HCEC 1CT (cell line): ENCODE measurements around the gene INSYN1.

Experiments used
- DNase-seq: peaks from one replicate; pipeline ENCODE4 v3.0.0-alpha.2; 2017

The INSYN1 gene

DNA sequence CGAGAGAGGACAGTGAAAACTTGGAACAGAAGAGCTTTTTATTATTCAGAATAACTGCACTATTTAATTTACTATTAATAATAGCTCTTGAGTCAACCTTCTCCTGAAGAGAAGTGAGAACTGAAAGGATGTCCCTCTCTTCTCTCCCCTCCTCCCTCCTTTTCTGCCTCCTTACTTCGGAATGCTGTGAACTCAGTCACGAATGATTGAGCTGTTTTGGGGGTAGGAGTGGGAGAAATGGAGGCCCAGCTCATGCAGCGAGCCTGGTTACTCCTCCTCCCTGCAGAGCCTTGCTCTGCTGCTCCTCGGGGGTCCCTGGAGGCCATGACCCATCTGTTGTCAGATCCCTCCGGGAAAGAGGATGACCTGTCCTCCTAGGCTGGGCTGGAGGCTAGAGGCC, 20.3 kb upstream of the INSYN1 start:
- DNase-seq, result no peak

DNA sequence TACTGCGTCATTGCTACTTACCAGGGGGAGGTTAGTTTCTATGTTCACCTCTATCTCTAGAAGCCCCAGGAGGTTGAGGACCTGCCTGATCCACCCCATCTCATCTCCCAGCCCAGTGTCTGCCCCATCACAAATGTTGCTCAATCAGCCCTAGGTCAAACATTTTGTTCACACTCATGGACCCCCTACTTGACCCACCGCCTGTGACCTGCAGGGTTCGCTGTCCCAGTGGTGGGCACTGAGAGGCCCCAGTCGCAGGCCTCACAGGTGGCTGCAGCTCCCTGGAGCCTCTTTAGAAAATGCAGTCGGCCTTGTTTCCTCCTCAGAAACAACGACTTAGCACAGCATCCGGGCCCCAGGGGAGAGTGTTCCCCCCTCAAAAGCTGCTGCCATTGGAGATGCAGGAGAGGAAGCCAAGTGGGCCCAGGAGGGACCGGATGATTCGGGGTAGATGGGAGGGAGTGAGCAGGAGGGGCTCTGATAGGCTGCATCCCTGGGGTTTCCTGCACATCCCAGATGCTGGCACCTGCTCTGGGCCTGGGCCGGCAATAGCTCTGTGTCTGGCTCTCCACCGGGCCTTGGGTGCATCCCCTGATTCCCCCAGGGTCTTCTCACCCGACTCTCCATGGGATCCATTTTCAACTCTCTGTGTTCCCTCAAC, 18.4 kb upstream of the INSYN1 start:
- no peak for DNase-seq

DNA sequence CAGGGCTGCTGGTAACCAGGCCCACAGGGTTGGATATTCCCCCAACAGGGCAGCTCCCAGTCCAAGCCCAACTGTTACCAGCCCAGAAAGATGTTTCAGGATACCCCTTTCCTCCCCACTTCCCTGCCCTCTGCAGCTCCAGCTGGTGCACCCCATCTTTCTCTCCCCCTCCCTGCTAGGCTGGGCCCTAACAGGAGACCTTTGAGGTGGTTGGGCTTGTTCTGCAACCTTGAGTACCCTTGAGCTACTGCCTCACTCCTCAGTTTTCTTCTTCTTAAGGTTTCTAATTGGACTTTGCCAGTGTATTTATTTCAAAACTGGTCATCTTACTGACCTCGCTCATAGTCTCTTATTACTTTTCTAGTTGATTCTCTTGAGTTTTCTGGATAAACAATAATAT, 16.9 kb upstream of the INSYN1 start:
- DNase-seq, result no peak

DNA sequence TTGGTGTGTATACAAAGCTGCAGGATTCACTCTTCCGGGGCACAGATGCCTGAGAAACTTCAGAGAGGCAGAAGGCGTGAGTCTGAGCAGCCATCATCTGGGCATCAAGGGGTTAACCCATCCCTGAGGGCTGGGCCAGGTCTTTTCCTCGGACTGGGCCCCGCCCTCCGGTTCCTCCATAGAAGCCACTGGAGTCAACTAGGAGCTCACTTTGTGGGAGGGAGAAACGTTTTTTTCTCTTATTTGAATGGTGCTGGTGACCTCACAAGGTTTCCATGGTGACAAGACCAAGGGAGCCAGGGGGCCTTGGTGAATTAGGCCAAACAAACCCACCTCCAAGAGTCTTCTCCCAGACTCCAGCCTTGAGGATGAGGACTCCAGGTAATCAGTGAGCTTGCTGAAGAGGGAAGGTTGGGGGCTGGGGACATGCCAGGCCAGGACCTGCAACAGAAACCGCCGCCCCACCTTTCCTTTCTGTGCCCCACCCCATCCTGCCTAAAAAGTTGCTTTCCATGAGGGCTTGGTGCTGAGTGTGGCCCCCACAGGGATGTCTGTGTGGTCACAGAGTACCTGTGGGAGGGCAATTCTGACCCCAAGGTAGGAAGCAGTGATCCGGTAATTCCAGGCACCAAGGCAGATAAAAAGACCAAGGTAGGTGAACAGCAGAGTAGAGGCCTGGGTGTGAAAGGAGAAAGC, 14.8 kb upstream of the INSYN1 start:
- DNase-seq, result no peak

DNA sequence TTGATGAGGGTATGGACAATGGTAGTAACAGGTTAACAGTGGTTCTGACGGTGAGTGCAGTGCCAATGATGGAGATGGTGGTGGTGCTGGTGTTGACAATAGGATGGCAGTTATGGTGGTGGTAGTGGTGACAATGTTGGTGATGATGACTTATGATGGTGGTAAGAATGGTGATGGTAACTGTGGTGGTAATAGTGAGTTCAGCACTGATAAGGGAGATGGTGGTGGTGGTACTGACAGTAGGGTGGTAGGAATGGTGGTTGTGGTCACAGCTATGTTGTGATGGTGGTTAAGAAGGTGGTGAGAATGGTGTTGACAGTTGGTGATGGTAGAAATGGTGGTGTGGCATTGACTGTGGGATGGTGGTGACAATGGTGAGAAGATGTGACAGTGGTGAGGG, 13.4 kb upstream of the INSYN1 start:
- no peak for DNase-seq

DNA sequence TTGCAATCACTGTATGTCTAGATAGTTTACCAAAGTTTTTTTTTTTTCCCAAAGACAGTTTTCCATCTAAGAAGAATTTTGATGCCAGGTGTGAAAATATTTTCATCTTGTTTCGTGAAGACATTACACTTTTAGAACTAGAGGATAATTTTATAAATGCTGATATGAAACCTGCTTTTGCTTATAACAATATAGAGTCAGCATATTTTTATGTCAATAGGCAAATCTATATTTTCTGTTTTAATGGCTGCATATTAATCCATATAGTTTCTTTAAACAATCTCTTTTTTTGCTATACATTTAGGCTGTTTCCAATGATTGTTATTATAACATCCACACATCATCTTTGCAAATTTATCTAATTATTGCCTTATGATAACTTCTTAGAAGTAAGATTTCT, 12.6 kb upstream of the INSYN1 start:
- DNase-seq, result no peak

DNA sequence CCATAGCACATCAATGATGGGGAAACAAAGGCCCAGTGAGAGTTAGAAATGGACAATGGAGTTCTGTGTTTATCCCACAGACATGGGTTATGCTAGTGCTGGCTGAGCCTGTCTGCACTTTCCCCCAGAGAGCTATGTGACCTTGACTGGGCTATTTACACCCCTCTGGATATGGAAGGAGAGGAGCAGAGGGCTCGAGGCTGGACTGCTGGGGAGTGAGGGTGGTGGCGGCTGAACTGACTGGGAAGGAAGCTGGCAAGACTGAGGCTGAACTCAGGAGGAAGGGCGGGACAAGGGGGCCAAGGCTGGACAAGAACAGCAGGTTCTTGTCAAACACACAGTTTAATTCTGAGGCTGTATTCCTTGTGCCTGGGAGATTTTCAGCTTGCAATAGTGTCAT, 10.8 kb upstream of the INSYN1 start:
- no peak for DNase-seq

DNA sequence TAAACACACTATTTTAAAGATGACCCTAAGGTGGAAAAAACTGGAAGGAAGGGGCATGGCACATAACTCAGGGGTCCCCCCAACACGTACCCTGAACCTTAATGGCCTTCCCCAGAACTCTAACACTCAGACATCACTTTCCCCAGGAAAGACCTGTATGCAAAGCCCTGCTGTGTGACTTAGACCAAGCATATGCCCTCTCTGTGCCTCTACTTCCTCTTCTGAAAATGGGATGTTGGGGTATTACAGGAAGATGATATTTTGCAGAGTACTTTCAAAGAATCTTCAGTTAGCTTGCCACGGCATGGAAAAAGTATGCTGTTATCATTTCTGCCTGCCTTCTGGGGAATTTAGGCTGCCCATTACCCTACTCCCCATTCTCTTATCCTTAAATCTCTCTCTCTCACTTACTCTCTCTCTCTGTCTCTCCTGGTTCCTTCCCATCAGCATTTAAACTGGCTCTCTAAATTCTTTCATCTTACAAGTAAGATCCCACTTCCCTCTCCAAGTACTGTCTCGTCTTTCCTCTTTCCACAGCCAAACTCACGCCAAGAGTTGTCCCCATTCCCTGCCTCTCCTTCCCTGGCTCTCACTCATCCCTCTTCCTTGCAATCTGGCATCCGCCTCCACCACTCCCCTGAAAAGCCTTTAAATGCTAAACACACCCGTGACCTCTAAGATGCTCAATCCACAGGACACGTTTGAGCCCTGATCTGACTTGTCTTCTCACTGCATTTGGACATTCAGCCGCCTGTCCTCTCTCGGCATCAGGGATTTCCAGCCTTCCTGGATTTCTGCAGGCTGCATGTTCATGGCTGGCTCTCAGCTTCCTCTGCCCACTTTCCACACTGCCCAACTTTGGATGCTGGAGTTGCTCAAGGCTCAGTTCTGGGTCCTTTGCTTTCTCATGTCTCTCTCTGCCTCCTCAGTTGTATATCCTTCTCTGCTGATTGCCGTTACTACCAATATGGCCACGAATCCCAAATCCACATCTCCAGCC, 7.5 kb upstream of the INSYN1 start:
- no peak for DNase-seq

DNA sequence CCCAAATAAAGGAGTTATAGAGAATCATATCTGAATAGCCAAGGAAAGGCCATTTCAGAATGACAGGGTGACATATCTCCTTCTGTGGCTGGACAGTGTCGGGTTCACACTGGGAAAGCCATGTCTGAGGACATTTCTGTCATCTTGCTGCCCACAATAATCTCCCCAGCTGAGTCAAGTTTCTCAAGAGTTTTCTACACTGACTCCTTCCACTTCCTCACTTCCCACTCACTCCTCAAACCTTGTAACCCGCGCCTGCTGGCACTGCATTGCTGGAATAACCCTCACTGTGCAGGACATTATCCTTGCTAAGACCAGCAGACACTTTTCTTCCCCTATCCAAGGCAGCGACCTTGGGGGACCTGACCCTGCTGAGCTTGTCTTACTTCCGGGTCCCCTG, 5.3 kb upstream of the INSYN1 start:
- DNase-seq, result no peak

DNA sequence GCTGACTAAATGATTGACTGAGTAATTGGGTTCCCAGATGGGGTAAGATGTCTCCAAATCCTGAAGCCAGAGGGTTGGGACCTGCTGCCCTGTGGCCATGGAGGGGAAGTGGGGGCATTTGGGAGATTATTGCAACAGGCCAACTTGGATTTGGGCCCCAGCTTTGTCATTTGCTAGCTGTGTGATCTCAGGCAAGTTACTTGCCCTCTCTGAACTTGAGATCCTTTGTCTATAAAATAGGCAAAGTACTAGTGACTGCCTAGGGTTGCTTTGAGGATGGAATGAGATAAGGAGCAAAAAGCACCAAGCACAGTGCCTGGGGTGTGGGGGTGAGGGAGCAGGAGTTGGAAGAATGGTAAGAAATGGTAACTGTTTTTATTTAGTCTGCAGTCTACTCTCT, 4.4 kb upstream of the INSYN1 start:
- no peak for DNase-seq

DNA sequence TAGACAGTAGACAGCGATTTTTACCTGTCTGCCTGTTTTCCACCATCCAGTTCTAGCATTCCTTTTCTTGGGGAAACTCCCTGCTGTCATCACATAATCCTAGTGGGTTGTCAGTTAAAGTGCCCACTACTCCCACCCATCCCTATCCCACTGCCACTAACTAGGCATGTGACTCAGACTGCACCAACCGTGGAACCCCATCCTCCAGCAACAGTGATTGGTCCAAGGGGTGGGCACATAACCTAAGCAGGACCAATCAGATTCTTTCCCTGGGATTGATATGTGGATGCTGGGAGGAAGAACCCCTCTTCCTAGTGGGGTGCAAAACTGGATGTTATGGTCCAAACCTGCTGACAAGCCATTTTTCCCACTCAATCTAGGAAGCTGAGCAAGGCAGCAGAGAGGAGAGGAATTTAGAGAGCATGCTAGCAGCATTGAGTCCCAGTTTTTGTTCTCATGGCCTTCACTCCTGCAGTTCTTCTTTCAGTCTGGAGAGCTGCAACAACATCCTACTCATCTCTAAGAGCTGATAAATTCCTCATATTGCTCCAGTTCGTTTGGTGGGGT, 3.9 kb upstream of the INSYN1 start:
- no peak for DNase-seq

DNA sequence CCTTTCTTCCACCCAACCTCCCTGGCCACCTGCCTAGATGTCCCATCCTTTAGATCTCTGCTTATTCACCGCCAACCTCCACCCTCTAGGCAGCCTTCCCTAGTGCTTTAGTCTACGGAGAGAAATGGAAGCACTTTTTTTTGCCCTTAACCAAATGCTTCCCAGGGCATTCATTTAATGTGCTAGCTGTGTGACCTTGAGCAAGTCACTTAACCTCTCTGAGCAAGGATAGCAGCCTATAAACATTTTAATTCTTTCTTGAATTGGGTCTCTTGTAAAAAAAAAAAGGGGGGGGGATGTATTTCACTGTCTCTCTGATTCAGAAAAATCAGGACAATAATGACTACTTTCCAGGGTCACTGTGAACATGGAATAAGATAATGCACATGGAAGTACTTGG, 3.2 kb upstream of the INSYN1 start:
- no peak for DNase-seq

DNA sequence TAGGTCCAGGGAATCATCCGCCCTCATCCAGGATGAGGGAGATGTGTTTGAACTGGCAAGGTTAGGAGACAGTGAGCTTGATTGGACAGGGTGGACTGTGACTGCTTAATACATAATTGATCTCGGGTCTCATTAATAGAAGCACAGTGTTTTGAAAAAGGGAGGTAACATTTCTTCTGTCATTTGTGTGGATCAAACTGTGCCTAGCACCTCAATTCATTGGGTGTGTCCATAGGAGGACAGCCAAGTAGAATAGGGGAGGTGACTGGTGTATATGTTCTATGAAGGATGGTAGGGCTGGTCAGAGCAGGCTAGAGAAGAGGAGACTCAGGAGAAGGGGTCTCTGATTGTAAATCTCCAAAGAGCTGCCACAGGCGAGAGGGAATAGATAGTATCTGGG, 2.8 kb upstream of the INSYN1 start:
- no peak for DNase-seq

DNA sequence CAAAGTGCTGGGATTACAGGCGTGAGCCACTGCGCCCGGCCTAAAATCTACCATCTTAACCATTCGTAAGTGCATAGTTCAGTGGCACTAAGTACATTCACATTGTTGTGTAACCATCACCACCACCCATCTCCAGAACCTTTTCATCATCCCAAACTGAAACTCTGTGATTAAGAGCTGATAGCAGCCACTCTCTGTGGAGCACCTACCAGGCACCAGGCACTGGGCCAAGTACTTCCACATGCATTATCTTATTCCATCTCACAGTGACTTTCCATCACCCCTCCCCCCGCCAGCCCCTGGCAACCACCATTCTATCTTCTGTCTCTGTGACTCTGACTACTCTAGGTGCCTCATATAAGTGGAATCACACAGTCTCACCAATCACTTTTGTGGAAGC, 2.3 kb upstream of the INSYN1 start:
- no peak for DNase-seq

DNA sequence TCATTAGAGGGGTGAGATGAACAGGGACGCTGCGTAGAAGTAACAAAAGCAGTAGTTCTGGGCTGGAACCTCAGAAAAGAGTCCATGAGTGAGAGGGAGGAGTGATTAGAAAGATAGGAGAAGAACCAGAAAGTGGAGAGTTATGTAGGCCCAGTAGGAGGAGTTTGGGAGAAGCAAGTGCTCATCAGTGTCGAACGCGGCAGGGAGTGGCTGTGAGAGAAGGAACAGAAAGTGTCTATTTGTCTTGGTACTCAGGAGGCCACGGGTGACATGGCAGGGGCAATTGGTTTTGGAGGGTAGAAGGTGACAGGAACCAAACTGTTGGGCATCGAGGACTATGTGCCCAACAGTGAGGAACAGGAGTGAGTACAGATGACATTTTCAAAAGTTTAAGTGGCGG, 1.3 kb upstream of the INSYN1 start:
- no peak for DNase-seq

DNA sequence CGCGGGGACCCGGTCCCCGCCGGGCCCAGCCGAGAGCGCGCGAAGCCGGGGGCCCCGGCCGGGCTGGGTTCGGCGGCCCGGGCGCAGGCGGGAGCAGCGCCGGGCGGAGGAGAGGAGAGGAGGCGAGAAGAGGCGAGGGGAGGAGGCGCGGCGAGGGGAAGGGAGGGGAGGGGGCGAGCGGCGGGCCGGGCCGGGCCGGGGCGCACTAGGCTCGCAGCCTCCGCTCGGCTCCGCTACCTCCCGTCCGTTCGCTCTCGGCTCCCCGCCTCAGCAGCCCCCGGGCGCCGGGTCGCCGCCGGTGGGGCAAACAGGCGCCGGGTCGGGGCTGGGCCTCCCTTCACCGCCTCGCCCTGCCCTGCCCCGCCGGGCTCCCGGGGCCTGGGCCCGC, 351 bp downstream of the INSYN1 start:
- DNase-seq, result no peak

DNA sequence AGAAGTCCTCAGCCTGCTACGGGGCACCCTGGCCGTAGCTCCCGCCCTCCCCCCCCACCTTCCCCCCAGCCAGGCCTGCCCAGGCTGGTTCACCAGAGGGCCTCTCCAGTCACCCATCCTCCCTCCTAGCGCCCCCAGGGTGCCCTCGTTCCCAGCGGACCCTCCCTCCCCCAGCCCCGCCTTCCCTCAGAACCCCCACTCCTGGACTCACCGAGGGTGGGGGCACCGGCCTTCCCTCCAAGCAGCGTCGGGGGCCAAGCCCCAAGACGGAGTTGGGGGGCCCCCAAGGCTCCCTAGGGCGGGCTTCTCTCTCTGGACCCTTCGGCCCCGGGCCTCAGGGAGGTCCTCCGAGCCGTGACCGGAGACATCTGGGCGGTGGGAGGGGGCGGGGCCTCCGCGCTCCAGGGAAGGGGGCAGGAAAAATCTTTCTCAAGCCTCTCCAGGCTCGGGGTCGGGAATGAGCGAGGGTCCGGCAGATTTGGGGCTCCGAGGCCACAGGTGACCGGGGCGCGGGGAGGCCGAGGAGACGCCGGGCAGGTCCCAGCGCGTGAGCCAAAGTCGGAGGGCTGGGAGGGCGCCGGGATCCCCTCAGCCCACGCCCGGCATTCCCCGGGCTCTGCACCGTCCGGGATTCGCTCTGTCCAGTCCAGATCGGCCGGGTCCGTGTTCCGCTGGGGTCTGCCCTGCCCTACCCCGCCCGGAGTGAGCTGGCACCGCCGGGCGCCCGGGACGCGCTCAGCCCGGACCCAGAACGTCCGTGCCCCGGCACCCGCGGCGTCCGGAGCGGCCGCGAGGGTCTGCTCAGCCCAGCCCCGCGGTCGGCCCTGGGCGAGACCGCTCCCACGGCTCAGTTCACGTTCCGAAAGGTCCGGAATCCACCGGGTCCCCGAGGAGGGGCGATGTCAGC, 999 bp downstream of the INSYN1 start:
- DNase-seq, result no peak

DNA sequence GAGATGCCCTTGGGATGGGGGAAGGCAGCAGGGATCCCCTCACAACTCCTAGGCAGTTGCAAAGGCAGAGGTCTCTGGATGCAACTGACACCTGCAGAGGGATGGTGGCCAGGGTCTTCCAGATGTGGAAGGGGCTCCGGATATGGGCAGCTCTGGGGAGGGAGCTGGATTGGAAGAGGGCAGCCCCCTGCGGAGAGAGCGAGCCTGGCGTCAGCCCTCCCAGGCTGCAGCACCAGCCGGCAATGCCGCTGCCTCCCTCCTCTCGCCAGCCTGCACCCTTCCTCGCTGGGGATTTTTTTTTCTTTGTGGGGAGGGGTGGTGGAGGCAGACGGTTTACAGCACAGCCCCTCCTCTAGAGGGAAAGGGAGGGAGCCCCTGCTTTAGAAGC, 1.6 kb downstream of the INSYN1 start:
- DNase-seq, result no peak

DNA sequence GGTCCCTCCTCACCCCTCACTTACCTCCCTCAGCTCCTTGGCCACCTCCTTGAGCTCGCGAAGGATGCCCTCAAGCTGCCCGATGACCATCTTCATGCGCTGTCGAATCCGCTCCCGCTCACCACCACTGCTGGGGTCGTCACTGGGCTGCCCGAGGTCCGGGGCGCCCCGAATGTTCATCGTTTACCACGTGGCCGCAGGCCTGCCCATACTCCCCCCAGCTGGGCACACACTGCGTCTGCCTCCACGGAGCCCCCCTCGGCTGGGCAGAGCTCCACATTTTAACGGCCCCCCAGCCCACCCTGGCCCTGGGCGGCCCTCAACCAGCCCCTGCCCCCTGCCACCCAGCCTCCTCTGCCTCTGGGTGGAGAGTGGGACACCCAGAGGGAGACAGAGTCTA, 2.2 kb downstream of the INSYN1 start:
- no peak for DNase-seq

DNA sequence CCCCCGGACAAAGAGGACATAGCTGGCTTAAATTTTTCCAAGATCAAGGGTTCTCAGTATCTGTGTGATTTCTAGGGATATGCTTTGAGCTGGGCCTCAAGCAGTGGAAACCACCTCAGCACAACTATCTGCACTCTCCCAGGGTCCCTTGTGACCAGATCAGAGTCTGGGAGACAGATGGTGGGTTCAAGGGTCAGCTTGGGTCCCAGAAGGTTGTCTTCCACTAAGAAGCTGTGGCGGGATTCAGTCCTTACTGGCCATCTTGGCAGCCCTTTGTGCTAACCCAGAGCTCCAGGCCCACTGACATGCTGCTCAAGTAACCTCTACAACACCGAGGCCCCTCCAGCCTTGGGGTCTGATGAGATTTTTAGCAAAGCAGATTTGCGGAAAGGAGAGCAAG, 2.7 kb downstream of the INSYN1 start:
- no peak for DNase-seq

DNA sequence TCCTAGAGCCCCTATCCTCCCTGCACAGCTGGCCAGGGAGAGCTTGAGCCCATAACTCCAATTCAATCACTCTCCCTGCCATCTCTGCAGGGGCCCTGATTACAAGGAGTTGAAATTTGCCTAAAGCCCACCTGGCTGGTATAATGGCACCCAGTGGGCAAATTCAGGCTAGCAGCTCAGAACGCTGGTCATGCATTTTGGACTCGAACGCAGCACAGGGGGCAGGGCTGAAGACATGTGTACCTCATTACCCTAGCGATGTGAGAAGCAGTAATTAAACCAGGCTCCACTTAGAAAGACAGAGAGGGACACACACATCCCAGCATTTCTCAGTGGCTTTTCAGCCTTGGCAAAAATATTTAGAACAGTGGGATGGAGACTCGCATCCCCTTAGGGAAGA, 3.2 kb downstream of the INSYN1 start:
- no peak for DNase-seq

DNA sequence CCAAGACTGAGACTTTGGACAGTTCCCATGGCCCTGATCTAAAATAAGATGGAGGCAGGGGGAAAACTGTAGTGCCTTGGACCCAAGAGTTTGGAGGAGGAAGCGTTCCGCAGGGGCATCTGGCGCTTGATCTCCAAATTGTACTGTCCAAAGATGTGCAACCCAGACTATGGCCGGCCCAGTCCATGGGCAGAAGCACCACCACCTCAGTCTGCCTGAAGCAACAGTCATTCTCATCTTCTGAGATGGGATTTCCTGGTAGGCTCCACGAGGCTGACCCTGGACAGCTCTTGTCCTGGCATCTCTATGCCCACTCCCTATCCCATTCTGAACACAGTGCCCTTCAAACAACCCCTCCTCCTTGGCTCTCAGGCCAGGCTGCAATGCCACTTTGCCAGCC, 3.6 kb downstream of the INSYN1 start:
- DNase-seq, result no peak

DNA sequence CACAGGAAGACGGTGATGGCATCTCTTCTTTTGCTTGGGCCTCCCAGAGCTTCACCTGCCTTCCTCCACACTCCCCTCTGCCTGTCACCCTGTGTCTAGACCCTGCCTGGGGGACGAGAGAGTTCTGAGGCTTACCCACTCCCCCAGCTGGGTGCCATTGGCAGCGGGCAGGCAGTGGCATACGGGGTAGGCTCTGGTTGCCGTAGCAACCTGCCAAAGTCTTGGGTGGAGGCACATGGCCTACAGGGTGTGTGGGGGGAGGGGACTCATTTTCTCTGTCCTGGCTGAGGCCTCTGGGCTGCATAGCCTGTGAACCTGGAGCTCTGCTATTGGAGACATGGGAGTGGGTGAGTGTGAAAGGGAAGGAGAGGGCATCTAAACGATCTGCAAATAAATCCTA, 4.4 kb downstream of the INSYN1 start:
- DNase-seq, result no peak
